ENCODE measurements around the gene MAP4K4. TPM values are rescaled to one million over a fixed set of nuclear protein-coding genes. Genes with fewer than 3 reads are reported as not detected.

Gene MAP4K4
- total and polyA plus RNA-seq, 2 of the 13 experiments (the other 11 are each of a cell fraction or from before 2014, with no cell fraction given), result 105 to 264 TPM

- no peak for TF ChIP-seq KIAA2018 (CRISPR knock-in tag; IDR thresholded peaks at IDR 0.05; ENCODE audit: borderline replicate concordance)
- TF ChIP-seq CENPT (CRISPR knock-in tag; IDR thresholded peaks at IDR 0.05; ENCODE audit: low read depth), result no peak
- no peak for TF ChIP-seq KDM5A (IDR thresholded peaks at IDR 0.05; ENCODE audit: borderline replicate concordance, low read length)
Observed at GRCh38 chr2:101829429-101829828, 131.9 kb downstream of the MAP4K4 start (continued).

- peaks cover 43 to 86% of the 10 kb centered on the region in 2 experiments for H3K36me3 ChIP-seq (replicated peaks in 1 of 2; ENCODE audit: control insufficient read depth in 1 of 2, insufficient read depth in 2 of 2, low read length in 2 of 2)
- peaks cover 38% of the 10 kb centered on the region for H3K79me2 ChIP-seq (ENCODE audit: insufficient read depth, low read length)
- H3K27me3 ChIP-seq (ENCODE audit: control insufficient read depth in 1 of 2, insufficient read depth in 2 of 2, low read length in 2 of 2), result no peaks in the 10 kb centered on the region
- no TSS peak for BruUV-seq (replicated peaks)
- no peak for FAIRE-seq
- DNase-seq (ENCODE audit: low spot score), result no peak
- H3K27ac ChIP-seq (ENCODE audit: extremely low read length, insufficient read depth, low read length), result no peak overlapping the region
- ChIA-PET CTCF (ENCODE audit: low intra/inter-chr PET ratio, low total read pairs) (interaction anchor here (2.4 to 2.8 kb wide), 2 partner anchors 59 to 411 kb away, joined by 16 to 18 read pairs; no protein-coding TSS in a partner anchor), POLR2A (interaction anchor here (1.2 kb wide), 1 partner anchor 96 kb away, joined by 3 read pairs; no protein-coding TSS in a partner anchor)
- no peaks in the 10 kb centered on the region for H3K9me3 ChIP-seq (ENCODE audit: low read length)
- H4K20me1 ChIP-seq (ENCODE audit: insufficient read depth, low read length), result peaks cover 8% of the 10 kb centered on the region; the same call in 1 of the 2 replicates
- H3K4me3 ChIP-seq (replicated peaks in 1 of 3; ENCODE audit: insufficient read depth in 1 of 3, low read depth in 2 of 3, low read length in 3 of 3), result no peak overlapping the region
- in situ Hi-C loops (cut with HindIII; ENCODE audit: extremely low pct_ligation_motif_present, low pct_unique_long_range_greater_than_20kb) (no loop called here), intact Hi-C loops (cut with micrococcal nuclease; ENCODE audit: unreplicated experiment) (loop anchor here (2.0 to 5.0 kb wide), 2 partner anchors 63 to 313 kb away; no protein-coding TSS in a partner anchor)
- H3K4me2 ChIP-seq (ENCODE audit: low read depth, low read length), result no peak overlapping the region
- no peak for ATAC-seq
- no peak overlapping the region for H2AFZ ChIP-seq (ENCODE audit: low read length)
- H3K4me1 ChIP-seq (ENCODE audit: insufficient read depth, low read length), result peaks cover 52% of the 10 kb centered on the region
- no peak overlapping the region for H3K9ac ChIP-seq (ENCODE audit: insufficient read depth, low read depth, low read length)
- WGBS (ENCODE audit: low lambda C conversion rate), result 95% methylated on average over 1 of the region's 1 CpG
- TF ChIP-seq HBP1 (CRISPR knock-in tag; IDR thresholded peaks at IDR 0.05; ENCODE audit: low read depth) (no peak), SMYD3 (CRISPR knock-in tag; IDR thresholded peaks at IDR 0.05) (no peak)
Observed at GRCh38 chr2:101830146-101830545, 132.6 kb downstream of the MAP4K4 start.
